HG02623 (cell line): Measurements from ENCODE around the gene SHB.
"Not testable (repeated sequence)": the region's sequence is repeated elsewhere in the genome, so short reads cannot be mapped to it uniquely, and the experiment has no call there.

Source experiments
- ATAC-seq: cut with Tn5 transposase; IDR thresholded peaks from one replicate; pipeline ENCODE4 v1.9.1; 2021; ENCODE audit warnings: moderate library complexity; ENCODE audit not compliant: unreplicated experiment

SHB gene

DNA sequence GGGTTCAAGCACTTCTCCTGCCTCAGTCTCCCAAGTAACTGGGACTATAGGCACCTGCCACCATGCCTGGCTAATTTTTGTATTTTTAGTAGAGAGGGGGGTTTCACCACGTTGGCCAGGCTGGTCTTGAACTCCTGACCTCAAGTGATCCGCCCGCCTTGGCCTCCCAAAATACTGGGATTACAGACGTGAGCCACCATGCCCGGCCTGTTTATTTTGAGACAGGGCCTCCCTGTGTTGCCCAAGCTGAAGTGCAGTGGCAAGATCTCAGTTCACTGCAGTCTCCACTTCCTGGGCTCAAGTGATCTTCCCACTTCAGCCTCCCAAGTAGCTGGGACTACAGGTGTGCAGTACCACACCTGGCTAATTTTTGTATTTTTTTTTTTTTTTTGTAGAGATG, 159.2 kb downstream of the SHB start:
- ATAC-seq, result not testable (repeated sequence)

DNA sequence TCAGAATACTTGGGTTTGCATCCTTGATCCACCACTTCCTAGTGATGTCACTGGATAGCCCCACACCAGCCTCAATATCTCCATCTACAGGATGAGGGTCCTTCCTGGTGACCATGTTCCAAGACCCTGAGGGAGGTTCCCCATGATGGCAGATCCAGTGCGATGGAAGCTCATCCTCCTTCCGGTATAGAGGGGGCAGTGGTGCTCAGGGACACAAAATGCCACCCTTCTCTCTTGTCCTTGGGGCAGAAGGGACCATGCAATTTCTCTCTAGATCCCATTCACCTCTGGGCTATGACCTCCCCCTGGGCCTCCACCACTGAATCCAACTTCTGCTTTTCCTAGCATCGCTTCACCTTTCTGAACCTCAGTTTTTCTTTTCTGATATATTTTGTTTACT, 159.7 kb downstream of the SHB start:
- no peak for ATAC-seq

DNA sequence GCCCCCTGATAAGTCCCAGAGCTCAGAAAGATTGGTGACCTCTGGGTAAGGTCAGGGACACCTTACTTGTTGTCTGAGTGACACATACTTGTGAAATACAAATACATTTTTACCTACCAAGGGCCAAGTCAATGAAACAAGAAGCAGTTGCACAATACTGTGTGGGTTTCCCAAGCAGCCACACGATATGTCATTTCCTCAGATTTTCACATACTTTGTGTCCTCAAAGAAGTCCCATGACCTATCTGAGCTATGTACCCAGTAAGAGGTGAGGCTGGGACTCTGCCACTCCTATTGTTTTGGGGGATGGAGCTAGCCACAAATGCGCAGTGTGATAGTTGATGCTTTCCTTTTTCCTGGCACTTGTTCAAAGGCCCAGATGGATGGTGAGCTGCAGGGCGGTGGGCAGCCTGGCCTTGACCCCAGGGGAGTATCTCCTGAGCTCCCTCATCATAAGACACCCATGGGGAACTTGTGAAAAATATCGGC, 160.3 kb downstream of the SHB start:
- no peak for ATAC-seq

DNA sequence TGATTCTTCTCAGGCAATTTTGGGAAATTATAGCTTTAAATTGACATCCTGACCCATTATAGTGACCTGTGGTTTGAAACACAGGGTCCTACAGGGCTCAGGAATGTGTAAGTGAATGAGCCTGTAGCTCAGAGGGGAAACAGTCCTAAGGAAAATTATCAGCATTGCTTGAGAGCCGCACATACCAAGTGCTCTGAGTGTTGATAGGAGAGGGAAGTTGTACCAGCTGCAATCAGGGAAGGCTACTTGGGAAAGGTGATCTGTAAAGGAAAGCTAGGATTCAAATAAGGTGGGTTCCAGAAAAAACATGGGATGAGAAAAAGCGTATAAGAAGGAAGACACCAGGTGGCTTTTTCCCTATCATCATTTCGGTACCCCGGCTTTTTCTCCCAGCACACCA, 160.7 kb downstream of the SHB start:
- ATAC-seq, result no peak

DNA sequence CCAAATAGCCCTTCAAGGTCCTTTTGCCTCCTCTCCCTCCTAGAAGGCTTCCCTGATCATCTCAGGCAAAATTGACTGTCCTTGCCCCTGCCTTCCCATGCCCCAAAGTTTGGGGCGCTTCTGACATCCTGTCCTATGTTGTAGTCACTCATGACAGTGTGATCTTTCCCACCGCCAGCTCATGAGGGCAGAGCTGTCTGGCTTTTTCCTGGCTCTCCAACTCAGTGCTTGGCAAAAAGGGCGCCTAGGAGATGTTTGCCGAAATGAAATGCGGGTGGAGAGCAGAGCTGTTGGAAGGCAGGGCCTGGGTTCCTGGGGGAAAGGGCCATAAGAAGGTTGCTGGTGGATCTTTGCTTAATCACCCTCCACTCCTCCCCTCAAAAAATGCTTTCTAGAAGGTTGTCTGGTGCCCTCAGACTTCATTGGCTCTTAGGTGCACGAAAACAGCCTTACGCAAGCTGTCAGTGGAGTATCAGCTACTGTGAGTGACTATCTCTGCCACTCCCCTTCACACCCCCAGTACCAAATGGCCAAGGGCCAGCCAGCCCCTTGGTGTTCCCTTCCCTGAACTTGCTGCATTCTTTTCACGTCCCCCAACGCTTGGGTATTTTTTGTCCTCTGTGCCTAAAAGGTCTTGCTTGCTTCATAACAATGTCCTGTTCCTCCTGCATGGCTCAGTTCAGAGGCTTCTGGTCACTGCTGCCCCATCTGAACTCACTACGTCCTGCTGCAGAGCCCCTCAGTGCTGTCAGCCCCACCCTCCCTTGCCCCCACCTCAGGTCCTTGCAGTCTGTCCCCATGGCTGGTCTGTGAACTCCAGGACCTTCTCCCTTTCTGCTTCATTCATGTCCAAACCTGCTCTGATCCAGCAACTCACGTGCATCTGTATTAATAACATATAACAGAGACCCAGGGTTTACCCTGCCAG, 162.5 kb downstream of the SHB start:
- no peak for ATAC-seq

DNA sequence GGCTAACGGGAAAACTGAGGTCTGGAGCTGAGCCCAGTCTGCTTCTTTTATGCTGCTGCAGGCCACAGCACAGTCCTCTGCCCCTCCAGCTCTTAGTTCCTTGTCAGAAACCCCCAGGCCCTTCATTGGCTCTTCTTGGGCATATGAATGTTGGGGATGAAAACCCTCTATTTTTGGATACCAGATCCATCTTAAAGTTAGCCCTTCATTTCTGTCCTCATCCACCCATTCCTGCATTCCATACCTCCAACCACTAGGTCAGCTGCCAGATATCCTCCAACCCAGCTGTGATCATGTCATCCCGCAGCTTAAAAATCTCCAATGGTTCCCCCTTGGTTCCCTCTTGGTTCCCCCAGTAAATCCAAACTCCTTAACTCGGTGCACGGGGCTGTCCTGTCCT, 163.3 kb downstream of the SHB start:
- ATAC-seq, result no peak

DNA sequence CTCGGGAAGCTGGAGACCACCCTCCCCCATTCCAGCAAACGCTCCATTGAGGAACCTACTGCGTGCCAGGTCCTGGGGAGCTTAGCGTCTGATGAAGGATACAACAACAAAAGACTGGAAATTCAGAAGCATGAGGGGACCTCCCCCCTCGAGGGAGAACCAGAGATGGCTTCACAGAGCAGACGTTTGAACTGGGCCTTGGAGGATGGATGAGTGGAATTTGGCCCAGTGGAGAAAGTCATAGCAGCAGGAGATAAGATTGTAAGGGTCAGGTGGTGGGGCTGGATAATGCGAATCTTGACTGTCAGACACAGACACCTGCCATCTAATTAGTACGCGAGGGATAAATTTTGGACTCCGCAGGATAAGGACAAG, 163.9 kb downstream of the SHB start:
- no peak for ATAC-seq

DNA sequence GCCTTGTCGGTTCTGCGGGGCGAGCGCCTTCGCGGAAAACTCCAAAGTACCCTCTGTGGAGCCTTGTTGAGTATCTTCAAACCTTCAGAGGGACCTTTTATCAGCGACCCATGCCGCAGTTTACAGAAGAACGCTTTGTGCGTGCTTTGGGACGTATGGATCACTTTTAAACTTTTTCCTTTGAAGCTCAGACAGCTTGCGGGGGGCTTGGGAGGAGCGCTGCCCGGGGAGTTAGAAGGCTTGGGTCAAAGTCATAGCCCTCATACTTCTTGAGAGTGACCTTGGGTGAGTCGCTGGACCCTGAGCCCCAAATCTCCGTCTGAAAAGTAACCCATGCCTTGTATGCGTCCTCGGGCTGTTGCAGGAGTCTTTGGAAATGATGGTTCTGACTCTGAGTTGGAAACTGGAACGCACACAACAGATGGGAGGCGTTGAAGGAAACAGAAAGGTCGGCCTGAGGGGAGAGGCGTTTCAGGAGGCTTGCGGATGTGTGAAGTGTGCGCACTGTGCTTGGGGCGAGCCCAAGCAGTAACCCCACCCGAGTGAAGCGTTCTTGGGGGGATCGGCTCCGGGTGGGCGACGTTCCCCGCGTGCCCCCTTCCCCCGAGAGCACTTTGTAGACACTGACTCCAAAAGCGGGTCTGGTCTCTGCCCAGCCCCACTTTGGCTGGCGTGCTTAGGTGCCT, 164.4 kb downstream of the SHB start:
- ATAC-seq, result no peak

DNA sequence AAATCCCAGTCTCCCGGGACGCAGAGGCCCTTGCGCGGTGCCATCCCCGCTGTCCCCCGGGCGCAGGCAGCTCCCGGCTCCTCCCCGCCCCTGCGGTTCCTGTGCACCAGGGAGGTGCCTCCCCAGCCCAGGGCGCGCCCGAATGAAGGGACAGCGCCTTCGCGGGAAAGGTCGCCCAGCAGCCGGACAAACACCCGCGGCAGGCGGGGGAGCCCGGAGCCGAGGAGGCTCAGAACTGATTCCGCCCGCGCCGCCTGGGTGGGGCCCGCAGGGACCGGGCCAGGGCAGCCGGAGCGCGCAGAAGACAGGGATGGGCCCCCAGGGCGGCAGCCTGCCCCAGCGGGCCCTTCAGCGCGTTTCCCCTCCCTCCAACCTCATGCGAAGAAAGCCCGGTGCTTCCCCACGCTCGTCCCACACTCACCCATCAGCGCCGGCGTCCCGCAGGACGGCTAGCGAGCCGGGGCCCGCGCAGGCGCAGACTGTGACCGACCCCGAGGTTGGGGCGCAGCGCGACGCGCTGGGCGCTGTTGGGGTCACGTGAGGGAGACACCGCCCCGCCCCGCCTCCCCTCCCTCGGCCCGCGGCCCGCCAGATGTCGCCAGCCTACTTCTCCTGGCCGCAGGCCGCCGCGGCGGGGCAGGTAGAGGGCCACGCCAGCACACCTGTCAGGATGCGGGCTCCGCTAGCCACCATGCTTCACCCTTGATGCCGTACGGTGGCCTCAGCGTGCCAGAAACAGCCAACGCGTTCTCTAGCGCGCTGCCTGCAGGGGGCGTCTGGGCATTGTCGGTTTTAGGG, 165.2 kb downstream of the SHB start, which contains the start of gene SLC25A51:
TSS of gene SLC25A51 (minus strand) at position 481 of the 798 bp plus-strand sequence. CDS start 15,577 bp downstream, outside the sequence.
- ATAC-seq, result peak; percentile 79

DNA sequence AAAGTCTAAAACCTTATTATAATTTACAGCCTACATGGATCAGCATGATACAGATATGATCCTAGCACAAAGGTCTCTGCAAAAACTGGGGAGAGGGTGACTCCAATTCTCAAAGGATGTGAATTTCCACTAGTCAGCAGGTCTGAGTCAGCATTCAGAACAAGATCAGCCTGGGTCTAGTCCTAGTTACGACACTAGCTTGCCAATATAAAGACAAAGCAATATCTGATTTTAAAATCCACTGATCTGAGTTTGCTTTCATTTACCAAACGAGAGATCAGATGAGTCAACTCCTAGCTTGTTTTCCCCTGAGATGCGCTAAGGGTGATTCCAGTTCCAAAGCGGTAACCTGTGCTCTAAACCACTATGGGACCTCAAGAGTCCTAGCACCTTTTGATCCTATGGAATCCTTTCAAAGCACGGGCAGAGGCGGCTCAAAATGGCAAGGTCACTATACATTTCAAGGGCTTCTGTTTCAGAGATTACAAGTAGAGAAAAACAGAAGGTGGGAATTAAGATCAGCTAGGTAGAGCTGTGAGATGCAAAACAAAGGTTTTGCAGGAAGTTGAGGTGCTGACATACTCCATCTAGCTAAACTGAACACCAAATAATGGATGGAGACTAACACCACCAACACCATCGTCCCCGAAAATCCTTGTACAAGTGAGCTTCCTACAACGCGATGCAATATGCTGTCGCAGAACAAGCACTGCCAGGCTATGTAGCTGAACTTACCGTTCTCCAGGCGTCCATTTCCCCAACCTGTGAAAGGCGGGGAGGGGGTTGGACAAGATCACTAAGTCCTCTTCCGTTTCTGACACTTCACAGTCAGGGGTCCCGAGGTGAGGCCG, 166.0 kb downstream of the SHB start:
- ATAC-seq, result peak; percentile 6

DNA sequence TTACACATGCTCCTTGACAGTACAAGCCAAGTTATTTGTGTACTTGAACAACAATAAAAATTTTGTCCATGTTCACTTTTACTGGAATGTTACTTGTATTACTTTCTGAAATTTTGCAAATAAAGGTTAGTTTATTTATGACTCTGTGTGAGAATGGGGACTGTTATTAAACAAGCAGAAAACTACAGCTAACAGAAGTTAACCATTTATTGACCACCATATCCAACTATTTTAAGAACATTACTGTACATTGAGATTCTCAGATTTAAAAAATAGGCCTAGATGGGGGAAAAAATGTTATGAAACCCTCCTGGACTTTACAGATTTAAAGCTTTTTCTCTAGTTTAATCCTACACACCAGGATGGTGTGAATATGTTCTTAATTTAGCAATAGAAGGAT, 166.9 kb downstream of the SHB start:
- ATAC-seq, result no peak

DNA sequence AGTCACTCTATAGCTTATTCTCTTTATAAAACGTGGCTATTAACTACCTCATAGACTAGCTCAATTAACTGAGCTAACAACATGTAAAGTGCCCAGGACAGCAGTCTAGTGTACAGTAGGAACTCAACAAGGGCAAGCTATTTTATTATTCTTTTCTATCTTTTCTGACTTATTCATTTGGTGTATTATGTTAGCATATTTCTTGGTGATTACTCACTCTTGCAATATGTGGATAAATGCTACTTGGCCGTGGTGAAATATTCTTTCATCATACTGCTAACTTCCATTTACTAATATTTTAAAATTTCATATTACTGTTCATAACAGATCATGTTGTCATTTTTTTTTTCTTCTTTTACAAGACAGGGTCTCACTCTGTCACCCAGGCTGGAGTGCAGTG, 170.0 kb downstream of the SHB start:
- no peak for ATAC-seq

DNA sequence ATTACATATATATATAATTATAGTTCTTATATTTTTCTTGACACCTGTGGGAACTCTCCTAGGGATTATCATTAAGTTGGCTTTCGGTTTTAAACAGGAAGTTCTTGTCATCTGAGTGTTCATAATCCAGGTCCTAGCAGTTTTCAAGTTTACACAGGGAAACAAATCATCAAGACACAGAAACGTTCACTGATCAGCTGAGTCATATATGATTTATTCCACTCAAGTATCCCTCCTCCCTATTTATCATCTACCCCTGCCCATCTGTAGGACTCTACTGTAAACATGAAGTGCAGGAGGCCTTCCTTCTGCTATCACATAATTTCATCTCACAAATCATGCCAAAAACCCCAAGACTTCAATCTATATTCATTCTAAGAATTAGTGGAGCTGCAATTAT, 171.4 kb downstream of the SHB start:
- no peak for ATAC-seq

DNA sequence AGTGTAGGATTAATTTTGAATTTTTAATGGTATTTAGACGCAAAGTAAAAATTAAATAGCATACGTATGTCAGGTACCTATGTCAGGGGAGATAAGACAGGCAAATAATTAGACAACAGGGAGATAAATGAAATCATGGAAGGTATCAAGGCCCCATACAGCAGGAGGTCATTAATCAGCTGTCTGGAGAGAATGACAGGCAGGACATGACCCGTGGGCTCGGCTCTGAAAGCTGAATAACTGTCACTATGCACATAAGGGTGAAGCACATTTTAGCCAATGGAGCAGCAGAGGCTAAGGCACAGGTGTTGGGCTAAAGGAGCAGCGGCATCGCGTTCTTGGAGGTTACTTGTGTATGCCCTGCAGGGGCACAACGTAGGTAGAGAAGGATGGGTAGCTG, 177.0 kb downstream of the SHB start:
- ATAC-seq, result no peak

DNA sequence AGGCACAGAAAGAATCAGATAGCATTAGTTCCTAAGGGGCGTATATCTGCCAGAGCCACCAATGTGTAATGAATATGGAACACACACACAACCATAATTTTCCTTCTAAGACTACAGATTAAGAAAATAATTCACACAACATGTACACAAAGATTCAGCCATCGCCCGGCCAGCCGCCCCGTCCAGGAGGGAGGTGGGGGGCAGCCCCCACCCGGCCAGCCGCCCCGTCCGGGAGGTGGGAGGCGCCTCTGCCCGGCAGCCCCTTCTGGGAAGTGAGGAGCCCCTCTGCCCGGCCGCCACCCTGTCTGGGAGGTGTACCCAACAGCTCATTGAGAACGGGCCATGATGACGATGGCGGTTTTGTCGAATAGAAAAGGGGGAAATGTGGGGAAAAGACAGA, 178.0 kb downstream of the SHB start:
- ATAC-seq, result not testable (repeated sequence)

DNA sequence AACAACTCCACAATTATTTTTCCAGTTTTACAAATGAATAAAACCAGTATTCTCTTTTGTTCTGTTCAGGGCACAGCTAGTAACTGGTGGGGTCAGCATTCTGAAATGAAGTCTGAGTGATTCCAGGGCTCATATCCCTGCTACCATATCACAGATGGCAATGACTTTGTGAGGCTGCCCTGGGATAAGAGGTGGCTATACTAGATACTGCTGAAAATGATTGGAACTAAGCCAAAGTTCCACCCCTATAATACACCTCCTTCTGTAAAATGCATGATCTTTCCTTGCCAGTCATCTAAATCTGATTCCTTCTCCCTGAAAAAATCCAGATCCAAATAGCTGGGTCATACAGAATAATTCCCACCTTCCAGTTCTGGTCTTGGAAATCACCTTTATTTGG, 179.5 kb downstream of the SHB start:
- ATAC-seq, result no peak

DNA sequence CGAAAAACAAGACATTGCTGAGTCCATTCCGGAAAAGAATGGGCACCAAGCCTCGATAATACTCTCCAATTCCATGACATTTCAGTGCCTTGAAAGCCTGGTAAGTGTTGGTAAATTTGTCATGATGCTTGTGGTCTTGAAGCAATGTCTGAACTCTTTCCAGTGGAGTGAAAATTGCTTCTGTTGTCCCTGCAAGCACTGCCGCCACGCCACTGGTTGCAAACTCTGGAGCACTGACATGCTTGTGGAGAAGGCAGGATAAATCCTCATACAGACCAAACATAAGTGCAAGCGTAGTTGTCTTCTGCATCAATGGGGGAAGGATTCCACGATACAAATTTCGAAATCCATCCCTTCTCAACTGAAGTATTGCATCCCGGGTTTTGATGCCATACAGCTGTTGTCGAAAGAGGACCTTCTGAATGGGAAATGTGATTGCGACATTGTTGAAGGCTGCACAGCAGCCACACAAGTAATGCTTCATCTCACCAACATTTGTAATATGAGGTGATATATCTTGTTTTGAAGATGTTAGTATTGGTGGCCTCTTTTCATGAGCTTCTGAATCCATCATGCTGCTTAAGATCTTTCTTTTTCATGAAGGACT, 180.9 kb downstream of the SHB start:
- ATAC-seq, result not testable (repeated sequence)

DNA sequence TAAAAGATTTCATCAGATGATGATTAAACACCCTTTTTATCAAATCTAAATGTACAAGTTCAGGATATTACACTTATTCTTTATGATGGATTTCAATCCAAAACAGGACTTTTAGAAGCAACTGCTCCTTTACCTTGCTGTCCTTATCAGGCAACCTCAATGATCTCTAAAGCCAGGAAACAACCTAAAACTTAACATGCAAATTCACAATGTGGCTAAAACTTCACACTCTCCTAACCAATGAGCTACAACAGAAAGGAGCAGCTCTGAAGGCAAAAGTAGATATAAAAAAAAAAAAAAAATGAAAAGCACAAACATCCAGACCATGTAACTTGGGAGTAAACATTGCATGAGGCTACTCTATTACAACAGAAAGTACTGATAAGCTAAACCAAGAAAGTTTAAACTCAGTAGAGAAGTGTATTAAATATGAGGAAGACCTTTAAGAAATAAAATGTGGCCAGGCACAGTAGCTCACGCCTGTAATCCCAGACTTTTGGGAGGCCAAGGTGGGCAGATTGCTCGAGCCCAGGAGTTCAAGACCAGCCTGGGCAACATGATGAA, 188.0 kb downstream of the SHB start:
- ATAC-seq, result no peak

DNA sequence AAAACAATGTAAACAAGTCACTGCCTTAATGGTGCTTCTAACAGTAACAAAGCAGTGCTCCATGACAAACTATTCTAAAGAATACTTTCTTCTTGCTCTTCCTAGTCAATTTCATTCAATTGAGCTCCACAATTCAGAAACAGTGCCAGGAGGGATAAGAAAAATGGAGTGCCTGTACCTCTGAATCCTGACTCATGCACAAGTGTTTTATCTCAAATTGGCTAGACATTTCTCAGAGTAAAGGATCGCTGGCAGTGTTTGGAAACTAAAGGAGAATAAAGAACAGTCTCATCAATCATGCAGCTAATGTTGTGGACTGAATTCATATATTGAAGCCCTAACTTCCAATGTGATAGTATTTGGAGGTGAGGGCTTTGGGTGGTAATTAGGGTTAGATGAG, 192.7 kb downstream of the SHB start:
- ATAC-seq, result no peak

DNA sequence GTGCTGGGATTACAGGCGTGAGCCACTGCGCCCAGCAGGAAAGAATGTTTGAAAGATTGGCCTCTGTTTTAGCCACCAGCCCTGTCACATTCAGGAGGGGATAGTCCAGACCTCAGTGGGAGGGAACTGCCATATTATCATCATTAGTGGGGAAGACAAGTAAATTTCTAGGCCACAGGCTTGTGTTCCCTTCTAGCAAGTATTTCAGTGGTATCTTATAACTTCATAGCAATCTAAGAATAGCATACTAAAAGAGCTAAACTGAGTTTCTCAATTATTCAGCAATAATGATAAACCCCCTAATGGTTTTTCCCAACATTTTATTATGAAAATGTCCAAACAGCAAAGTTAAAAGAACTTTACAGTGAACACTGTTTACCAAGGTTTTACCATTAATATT, 195.1 kb downstream of the SHB start:
- ATAC-seq, result no peak
